Vagina (tissue), 2 donors: ENCODE results near the gene COG1. TPM values are rescaled to one million over a fixed set of nuclear protein-coding genes. Genes with fewer than 3 reads are reported as not detected.

Experiments used
- DNase-seq, 2 donors: peaks; one replicate each; pipeline ENCODE4 v3.0.0-alpha.2; 2017; ENCODE audit errors: extremely low spot score in 2 of 2
- H3K27ac ChIP-seq: fragments of 200-600 bp; sonication (generic); one replicate; pipeline ENCODE4 v1.5.1; 2019
- H3K27me3 ChIP-seq: fragments of 200-600 bp; sonication (generic); one replicate; pipeline ENCODE4 v1.5.1; 2019
- H3K36me3 ChIP-seq, 2 donors: fragments of 200-600 bp; sonication (generic); one replicate each; pipeline ENCODE4 v1.5.1; 2017 to 2019
- H3K4me1 ChIP-seq: fragments of 200-600 bp; sonication (generic); one replicate; pipeline ENCODE4 v1.5.1; 2019
- H3K4me3 ChIP-seq, 2 donors: fragments of 200-600 bp; sonication (generic); 1 replicate in 1 of 2; 2 replicates in 1 of 2; pipeline ENCODE4 v1.5.1; 2016 to 2019
- H3K9me3 ChIP-seq: fragments of 200-600 bp; sonication (generic); one replicate; pipeline ENCODE4 v1.5.1; 2019
- CTCF ChIP-seq, 3 experiments: fragments of 450-650 bp in 2 of 3; fragments of 200-600 bp in 1 of 3; sonication (generic) in 1 of 3; IDR thresholded peaks; one replicate each; pipeline ENCODE4 v1.5.1; 2017 to 2019; ENCODE audit warnings: antibody characterized with exemption in 3 of 3, mild to moderate bottlenecking in 2 of 3, moderate library complexity in 2 of 3
- POLR2A ChIP-seq, 2 donors: fragments of 450-650 bp; IDR thresholded peaks; one replicate each; pipeline ENCODE4 v1.6.1; 2017; ENCODE audit warnings: antibody characterized with exemption in 2 of 2, mild to moderate bottlenecking in 2 of 2, moderate library complexity in 2 of 2
- POLR2AphosphoS5 ChIP-seq, 2 donors: sonication (generic); formaldehyde crosslinking; IDR thresholded peaks; one replicate each; pipeline ENCODE4 v1.9.0; 2017; ENCODE audit warnings: antibody characterized with exemption in 2 of 2, mild to moderate bottlenecking in 2 of 2, low read depth in 1 of 2; ENCODE audit not compliant: insufficient read depth in 1 of 2
- intact Hi-C: fragments of 100-400 bp; cut with DNase I; formaldehyde crosslinking; loops from one replicate; pipeline ENCODE4 v1.15.1; 2023
- total RNA-seq: library from RNA; depleted of rRNA; stranded (reverse); fragments of >200 nt; gene quantifications from one replicate; pipeline ENCODE4 v1.2.3, GENCODE V29; 2016

Gene COG1
- total RNA-seq, 1 donor from 2014 or later, result 30.9 TPM

DNA sequence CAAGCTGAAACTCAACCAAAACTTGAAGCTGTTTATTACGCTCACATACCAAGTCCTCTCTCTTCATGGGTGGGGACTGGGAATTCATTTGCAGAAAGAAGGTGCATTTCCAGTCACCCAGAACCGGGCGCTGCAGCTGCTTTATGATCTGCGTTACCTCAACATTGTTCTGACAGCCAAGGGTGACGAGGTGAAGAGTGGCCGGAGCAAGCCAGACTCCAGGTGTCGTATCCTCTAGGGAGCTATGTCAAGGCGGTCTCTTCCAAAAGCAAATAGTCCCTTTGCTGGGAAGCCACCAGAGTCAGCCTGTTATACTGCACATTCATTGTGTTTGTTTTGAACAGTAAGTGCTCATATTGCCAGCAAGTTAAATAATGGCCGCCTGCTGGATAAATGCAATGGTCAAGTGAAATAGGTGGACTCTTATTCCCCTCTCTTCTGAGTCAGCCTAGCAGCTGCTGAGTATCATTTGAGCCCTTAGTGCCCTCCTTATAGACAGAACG lies 12.7 kb downstream of the COG1 start:
- Histone ChIP-seq H3K27me3 (no peaks in the 10 kb centered on the region), H3K4me3 (no peak overlapping the region), H3K27ac (no peak overlapping the region), H3K9me3 (no peaks in the 10 kb centered on the region), H3K36me3 (peaks cover 3 to 75% of the 10 kb centered on the region in 2 donors), H3K4me1 (no peaks in the 10 kb centered on the region)
- DNase-seq, result no peak
- TF ChIP-seq POLR2AphosphoS5 (IDR thresholded peaks at IDR 0.05; ENCODE audit: insufficient read depth in 1 of 2, low read depth in 1 of 2) (no peak), CTCF (IDR thresholded peaks at IDR 0.05) (no peak), POLR2A (IDR thresholded peaks at IDR 0.05) (no peak)
- intact Hi-C loops, result no loop called here

- Histone ChIP-seq H3K27me3 (no peaks in the 10 kb centered on the region), H3K4me3 (no peak overlapping the region), H3K36me3 (peaks cover 3 to 58% of the 10 kb centered on the region in 2 donors), H3K4me1 (no peaks in the 10 kb centered on the region), H3K9me3 (no peaks in the 10 kb centered on the region), H3K27ac (no peak overlapping the region)
- no peak for DNase-seq
- TF ChIP-seq CTCF (IDR thresholded peaks at IDR 0.05), result no peak
- TF ChIP-seq POLR2AphosphoS5 (IDR thresholded peaks at IDR 0.05; ENCODE audit: insufficient read depth in 1 of 2, low read depth in 1 of 2), result no peak
- TF ChIP-seq POLR2A (IDR thresholded peaks at IDR 0.05), result no peak
- intact Hi-C loops, result no loop called here
These were observed 15.4 kb downstream of the COG1 start for GRCh38 chr17:73208139-73208827.

DNA sequence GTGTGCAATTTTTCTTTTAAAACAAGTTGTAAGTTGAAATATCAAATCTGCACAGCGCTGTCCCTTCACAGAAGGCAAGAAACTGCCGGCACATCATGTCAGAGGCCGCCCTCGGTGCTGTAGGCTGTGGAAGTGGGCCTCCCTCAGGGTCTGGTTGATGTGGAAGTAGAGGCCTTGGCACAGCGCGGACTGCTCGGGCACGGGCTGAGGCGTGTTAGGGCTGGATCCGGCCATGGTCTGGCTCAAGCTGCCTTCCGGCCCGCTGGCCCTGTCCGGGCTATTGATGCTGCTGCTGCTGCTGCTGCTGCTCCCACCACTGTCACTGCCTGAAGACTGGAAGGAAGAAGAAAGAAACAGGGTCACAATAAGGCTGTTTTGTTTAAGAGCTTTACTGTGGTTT lies 16.6 kb downstream of the COG1 start:
- DNase-seq, result no peak
- no peaks in the 10 kb centered on the region for H3K4me1 ChIP-seq
- H3K27me3 ChIP-seq, result no peaks in the 10 kb centered on the region
- H3K4me3 ChIP-seq, result no peak overlapping the region
- TF ChIP-seq CTCF (IDR thresholded peaks at IDR 0.05), result no peak
- TF ChIP-seq POLR2A (IDR thresholded peaks at IDR 0.05), result no peak
- no peak for TF ChIP-seq POLR2AphosphoS5 (IDR thresholded peaks at IDR 0.05; ENCODE audit: insufficient read depth in 1 of 2, low read depth in 1 of 2)
- intact Hi-C loops, result no loop called here
- no peaks in the 10 kb centered on the region for H3K9me3 ChIP-seq
- peaks cover 3 to 53% of the 10 kb centered on the region in 2 donors for H3K36me3 ChIP-seq
- H3K27ac ChIP-seq, result no peak overlapping the region

GRCh38 chr17:73210002-73210678 lies 17.3 kb downstream of the COG1 start:
- Histone ChIP-seq H3K4me1 (no peaks in the 10 kb centered on the region), H3K36me3 (peaks cover 3 to 46% of the 10 kb centered on the region in 2 donors), H3K9me3 (no peaks in the 10 kb centered on the region), H3K27me3 (no peaks in the 10 kb centered on the region), H3K4me3 (no peak overlapping the region), H3K27ac (no peak overlapping the region)
- DNase-seq, result no peak
- intact Hi-C loops, result no loop called here
- TF ChIP-seq POLR2AphosphoS5 (IDR thresholded peaks at IDR 0.05; ENCODE audit: insufficient read depth in 1 of 2, low read depth in 1 of 2), result no peak
- TF ChIP-seq POLR2A (IDR thresholded peaks at IDR 0.05), result no peak
- no peak for TF ChIP-seq CTCF (IDR thresholded peaks at IDR 0.05)

GRCh38 chr17:73211745-73212144 lies 18.9 kb downstream of the COG1 start:
- Histone ChIP-seq H3K4me3 (no peak overlapping the region), H3K9me3 (no peaks in the 10 kb centered on the region), H3K27me3 (no peaks in the 10 kb centered on the region), H3K36me3 (peaks cover 3 to 36% of the 10 kb centered on the region in 2 donors), H3K27ac (no peak overlapping the region), H3K4me1 (no peaks in the 10 kb centered on the region)
- intact Hi-C loops, result no loop called here
- TF ChIP-seq POLR2AphosphoS5 (IDR thresholded peaks at IDR 0.05; ENCODE audit: insufficient read depth in 1 of 2, low read depth in 1 of 2), result no peak
- TF ChIP-seq POLR2A (IDR thresholded peaks at IDR 0.05), result no peak
- no peak for TF ChIP-seq CTCF (IDR thresholded peaks at IDR 0.05)
- no peak for DNase-seq
